ENCODE results near the gene STK38.
"Not testable (repeated sequence)": the region's sequence is repeated elsewhere in the genome, so short reads cannot be mapped to it uniquely, and the experiment has no call there.

Gene STK38

GRCh38 chr6:36590237-36590636 lies 43.0 kb upstream of the STK38 start:
- DNase-seq (ENCODE audit: low read depth), result no peak
- no peak overlapping the region for H3K4me3 ChIP-seq (ENCODE audit: low read depth, low read length)
- TF ChIP-seq, protein P1, sequence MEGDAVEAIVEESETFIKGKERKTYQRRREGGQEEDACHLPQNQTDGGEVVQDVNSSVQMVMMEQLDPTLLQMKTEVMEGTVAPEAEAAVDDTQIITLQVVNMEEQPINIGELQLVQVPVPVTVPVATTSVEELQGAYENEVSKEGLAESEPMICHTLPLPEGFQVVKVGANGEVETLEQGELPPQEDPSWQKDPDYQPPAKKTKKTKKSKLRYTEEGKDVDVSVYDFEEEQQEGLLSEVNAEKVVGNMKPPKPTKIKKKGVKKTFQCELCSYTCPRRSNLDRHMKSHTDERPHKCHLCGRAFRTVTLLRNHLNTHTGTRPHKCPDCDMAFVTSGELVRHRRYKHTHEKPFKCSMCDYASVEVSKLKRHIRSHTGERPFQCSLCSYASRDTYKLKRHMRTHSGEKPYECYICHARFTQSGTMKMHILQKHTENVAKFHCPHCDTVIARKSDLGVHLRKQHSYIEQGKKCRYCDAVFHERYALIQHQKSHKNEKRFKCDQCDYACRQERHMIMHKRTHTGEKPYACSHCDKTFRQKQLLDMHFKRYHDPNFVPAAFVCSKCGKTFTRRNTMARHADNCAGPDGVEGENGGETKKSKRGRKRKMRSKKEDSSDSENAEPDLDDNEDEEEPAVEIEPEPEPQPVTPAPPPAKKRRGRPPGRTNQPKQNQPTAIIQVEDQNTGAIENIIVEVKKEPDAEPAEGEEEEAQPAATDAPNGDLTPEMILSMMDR (IDR thresholded peaks at IDR 0.05; ENCODE audit: insufficient read depth, low read depth, low read length, missing control alignments), result no peak

- DNase-seq (ENCODE audit: low read depth), result not testable (repeated sequence)
Measured at GRCh38 chr6:36589025-36589400, 41.7 kb upstream of the STK38 start.

DNA sequence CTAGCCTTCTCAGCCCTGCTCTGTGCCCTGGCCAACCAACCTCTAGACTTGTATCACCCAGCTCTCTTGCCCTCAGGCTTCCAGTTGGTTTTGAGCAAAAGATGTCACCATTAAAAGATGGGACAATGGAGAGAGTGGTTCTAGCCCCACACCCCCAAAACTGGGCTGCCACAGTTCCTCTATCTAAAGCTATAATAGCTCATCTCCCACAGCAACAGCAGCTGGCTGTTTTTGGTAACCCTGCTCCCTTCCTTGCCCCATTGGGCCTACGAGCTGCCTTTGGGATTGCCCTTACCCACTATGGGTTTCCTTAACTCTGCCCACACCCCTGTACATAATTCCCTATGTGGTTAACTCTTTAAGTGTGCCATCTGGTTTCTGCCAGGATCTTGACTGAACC lies 39.3 kb upstream of the STK38 start:
- no peak for DNase-seq (ENCODE audit: low read depth)
- TF ChIP-seq, protein P1 (IDR thresholded peaks at IDR 0.05; ENCODE audit: insufficient read depth, low read depth, low read length, missing control alignments), result no peak
- H3K4me3 ChIP-seq (ENCODE audit: low read depth, low read length), result no peak overlapping the region

More at GRCh38 chr6:36589025-36589400, 41.7 kb upstream of the STK38 start:
- H3K4me3 ChIP-seq (ENCODE audit: low read depth, low read length), result not testable (repeated sequence)

DNA sequence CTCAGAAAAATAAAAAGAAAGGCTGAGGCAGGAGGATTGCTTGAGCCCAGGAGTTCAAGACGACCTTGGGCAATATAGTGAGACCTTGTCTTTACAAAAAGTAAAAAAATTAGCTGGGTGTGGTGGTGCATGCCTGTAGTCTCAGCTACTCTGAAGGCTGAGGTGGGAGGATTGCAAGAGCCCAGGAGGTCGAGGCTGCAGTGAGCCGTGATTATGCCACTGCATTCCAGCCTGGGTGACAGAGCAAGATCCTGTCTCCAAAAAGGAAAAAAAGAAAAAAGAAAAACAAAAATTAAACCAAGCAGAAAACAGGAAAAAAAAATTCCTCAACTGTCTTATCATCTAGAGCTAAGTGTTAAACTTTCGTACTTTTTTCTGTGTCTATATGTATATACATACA lies 34.4 kb upstream of the STK38 start:
- no peak for DNase-seq (ENCODE audit: low read depth)
- TF ChIP-seq, protein P1 (IDR thresholded peaks at IDR 0.05; ENCODE audit: insufficient read depth, low read depth, low read length, missing control alignments), result no peak
- H3K4me3 ChIP-seq (ENCODE audit: low read depth, low read length), result no peak overlapping the region

GRCh38 chr6:36580184-36580526 lies 32.9 kb upstream of the STK38 start:
- no peak for DNase-seq (ENCODE audit: low read depth)
- TF ChIP-seq, protein P1 (IDR thresholded peaks at IDR 0.05; ENCODE audit: insufficient read depth, low read depth, low read length, missing control alignments), result no peak
- H3K4me3 ChIP-seq (ENCODE audit: low read depth, low read length), result no peak overlapping the region

DNA sequence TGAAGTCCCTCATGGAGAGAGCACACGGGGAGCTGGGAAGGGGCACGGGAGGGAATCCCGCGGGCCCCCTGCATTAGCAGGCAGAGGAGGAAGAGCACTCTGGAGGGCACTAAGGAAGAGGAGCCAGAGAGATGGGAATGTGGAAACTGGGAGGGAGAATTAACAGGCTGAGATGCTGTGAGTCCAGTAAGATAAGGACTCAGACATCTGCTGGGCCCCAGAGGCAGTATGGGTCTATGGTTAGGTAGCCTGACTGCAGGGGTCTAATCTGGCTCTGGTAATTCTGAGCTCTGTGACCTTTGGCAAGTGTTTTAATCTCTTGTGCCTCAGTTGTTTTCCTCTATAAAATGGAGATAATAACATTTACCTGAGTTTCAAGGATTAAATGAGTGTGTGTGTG lies 31.2 kb upstream of the STK38 start:
- TF ChIP-seq, protein P1 (IDR thresholded peaks at IDR 0.05; ENCODE audit: insufficient read depth, low read depth, low read length, missing control alignments), result no peak
- DNase-seq (ENCODE audit: low read depth), result no peak
- no peak overlapping the region for H3K4me3 ChIP-seq (ENCODE audit: low read depth, low read length)

GRCh38 chr6:36578030-36578429 lies 30.8 kb upstream of the STK38 start:
- no peak overlapping the region for H3K4me3 ChIP-seq (ENCODE audit: low read depth, low read length)
- no peak for DNase-seq (ENCODE audit: low read depth)
- TF ChIP-seq, protein P1 (IDR thresholded peaks at IDR 0.05; ENCODE audit: insufficient read depth, low read depth, low read length, missing control alignments), result no peak

- DNase-seq (ENCODE audit: low read depth), result no peak
- TF ChIP-seq, protein P1 (IDR thresholded peaks at IDR 0.05; ENCODE audit: insufficient read depth, low read depth, low read length, missing control alignments), result no peak
- no peak overlapping the region for H3K4me3 ChIP-seq (ENCODE audit: low read depth, low read length)
Measured at GRCh38 chr6:36577301-36577700, 30.0 kb upstream of the STK38 start.
